Gastrocnemius medialis (tissue), 4 donors: Measurements from ENCODE around the gene KIAA0930.

Experiments
- POLR2A ChIP-seq, 2 donors: fragments of 450-650 bp; IDR thresholded peaks; one replicate each; pipeline ENCODE4 v1.6.1; 2017; ENCODE audit warnings: antibody characterized with exemption in 2 of 2, mild to moderate bottlenecking in 2 of 2, moderate library complexity in 2 of 2
- TF ChIP-seq, protein P1 (sequence below), 5 experiments: fragments of 450-650 bp in 3 of 5; fragments of 200-600 bp in 2 of 5; sonication (generic) in 2 of 5; IDR thresholded peaks in 4 of 5; conservative IDR thresholded peaks in 1 of 5; 1 replicate in 4 of 5; 2 replicates in 1 of 5; pipeline ENCODE4 v1.5.1; 2016 to 2019; ENCODE audit warnings: antibody characterized with exemption in 5 of 5, mild to moderate bottlenecking in 3 of 5, moderate library complexity in 3 of 5

DNA sequence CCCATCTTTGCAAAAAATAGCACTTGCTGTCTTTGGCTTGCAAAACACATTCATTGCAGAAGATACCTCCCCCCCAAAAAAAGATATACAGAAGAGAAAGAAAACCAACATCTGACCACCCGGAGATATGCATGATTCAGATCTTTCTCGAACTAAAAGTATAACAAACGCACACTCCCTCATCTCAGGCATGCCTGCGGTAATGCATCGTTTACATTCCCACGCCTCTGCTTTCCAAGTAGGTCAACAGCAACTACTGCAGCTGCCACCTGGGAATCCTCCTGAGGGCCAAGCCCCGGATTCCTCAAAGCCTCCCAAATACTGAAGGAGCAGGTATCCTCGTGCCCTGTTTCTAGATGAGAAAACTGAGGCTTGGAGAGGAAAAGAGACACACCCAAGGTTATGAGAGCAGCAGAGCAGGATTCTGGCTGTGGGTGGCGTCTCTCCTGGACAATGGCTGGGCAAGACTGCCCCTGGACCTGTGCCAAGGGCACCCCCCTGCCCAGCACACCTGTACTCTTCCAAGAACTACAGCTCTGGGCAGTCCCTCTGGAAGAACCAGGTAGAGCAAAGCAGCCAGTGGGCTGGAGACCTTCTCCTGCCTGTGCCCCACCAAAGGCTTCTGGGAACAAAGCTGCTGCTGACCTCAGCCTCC lies 38.9 kb downstream of the KIAA0930 start:
- TF ChIP-seq, protein P1, sequence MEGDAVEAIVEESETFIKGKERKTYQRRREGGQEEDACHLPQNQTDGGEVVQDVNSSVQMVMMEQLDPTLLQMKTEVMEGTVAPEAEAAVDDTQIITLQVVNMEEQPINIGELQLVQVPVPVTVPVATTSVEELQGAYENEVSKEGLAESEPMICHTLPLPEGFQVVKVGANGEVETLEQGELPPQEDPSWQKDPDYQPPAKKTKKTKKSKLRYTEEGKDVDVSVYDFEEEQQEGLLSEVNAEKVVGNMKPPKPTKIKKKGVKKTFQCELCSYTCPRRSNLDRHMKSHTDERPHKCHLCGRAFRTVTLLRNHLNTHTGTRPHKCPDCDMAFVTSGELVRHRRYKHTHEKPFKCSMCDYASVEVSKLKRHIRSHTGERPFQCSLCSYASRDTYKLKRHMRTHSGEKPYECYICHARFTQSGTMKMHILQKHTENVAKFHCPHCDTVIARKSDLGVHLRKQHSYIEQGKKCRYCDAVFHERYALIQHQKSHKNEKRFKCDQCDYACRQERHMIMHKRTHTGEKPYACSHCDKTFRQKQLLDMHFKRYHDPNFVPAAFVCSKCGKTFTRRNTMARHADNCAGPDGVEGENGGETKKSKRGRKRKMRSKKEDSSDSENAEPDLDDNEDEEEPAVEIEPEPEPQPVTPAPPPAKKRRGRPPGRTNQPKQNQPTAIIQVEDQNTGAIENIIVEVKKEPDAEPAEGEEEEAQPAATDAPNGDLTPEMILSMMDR (IDR thresholded peaks at IDR 0.05 in 4 of 5, conservative IDR thresholded peaks at IDR 0.05 in 1 of 5) = no peak
- no peak for TF ChIP-seq POLR2A (IDR thresholded peaks at IDR 0.05)
